ENCODE results near the gene TBC1D4.

TBC1D4 gene

GRCh38 chr13:75513271-75513670 is 31.3 kb upstream of the TBC1D4 start:
- DNase-seq (ENCODE audit: low read depth), result no peak
- no peak for TF ChIP-seq CTCF (IDR thresholded peaks at IDR 0.05; ENCODE audit: low read length, missing control alignments)
- no peak overlapping the region for H3K4me3 ChIP-seq (replicated peaks; ENCODE audit: low read depth, low read length)

- TF ChIP-seq CTCF (IDR thresholded peaks at IDR 0.05; ENCODE audit: low read length, missing control alignments), result no peak
- DNase-seq (ENCODE audit: low read depth), result no peak
- H3K4me3 ChIP-seq (replicated peaks; ENCODE audit: low read depth, low read length), result no peak overlapping the region
These were observed 30.3 kb upstream of the TBC1D4 start for GRCh38 chr13:75512253-75512652.

GRCh38 chr13:75511051-75511625 is 29.2 kb upstream of the TBC1D4 start:
- no peak for TF ChIP-seq CTCF (IDR thresholded peaks at IDR 0.05; ENCODE audit: low read length, missing control alignments)
- DNase-seq (ENCODE audit: low read depth), result no peak
- no peak overlapping the region for H3K4me3 ChIP-seq (replicated peaks; ENCODE audit: low read depth, low read length)

- no peak for DNase-seq (ENCODE audit: low read depth)
- no peak for TF ChIP-seq CTCF (IDR thresholded peaks at IDR 0.05; ENCODE audit: low read length, missing control alignments)
- H3K4me3 ChIP-seq (replicated peaks; ENCODE audit: low read depth, low read length), result no peak overlapping the region
These were observed 26.1 kb upstream of the TBC1D4 start for GRCh38 chr13:75508002-75508548.

- DNase-seq (ENCODE audit: low read depth), result no peak
- no peak overlapping the region for H3K4me3 ChIP-seq (replicated peaks; ENCODE audit: low read depth, low read length)
- TF ChIP-seq CTCF (IDR thresholded peaks at IDR 0.05; ENCODE audit: low read length, missing control alignments), result no peak
These were observed 25.3 kb upstream of the TBC1D4 start for GRCh38 chr13:75507027-75508001.

- no peak for DNase-seq (ENCODE audit: low read depth)
- no peak for TF ChIP-seq CTCF (IDR thresholded peaks at IDR 0.05; ENCODE audit: low read length, missing control alignments)
- no peak overlapping the region for H3K4me3 ChIP-seq (replicated peaks; ENCODE audit: low read depth, low read length)
These were observed 24.0 kb upstream of the TBC1D4 start for GRCh38 chr13:75506018-75506417.
